K562 (cell line): ENCODE measurements around the gene NACC1. TPM values are rescaled to one million over a fixed set of nuclear protein-coding genes. Genes with fewer than 3 reads are reported as not detected.

ENCODE experiments used
- BDP1 ChIP-seq: IDR thresholded peaks from 3 replicates; pipeline ENCODE4 v1.6.1; 2011; ENCODE audit not compliant: insufficient read length, insufficient read depth
- CREB1 ChIP-seq, 2 experiments: sonication (generic) in 1 of 2; formaldehyde crosslinking in 1 of 2; IDR thresholded peaks; 2 replicates each; pipeline versions ENCODE4 v1.6.1 to v1.8.0; 2012 to 2022; ENCODE audit warnings: inconsistent platforms in 1 of 2, mild to moderate bottlenecking in 1 of 2, missing genetic modification reagents in 1 of 2, moderate library complexity in 1 of 2
- DMBX1 ChIP-seq: fragments of 250-450 bp; sonication (Bioruptor Pico); IDR thresholded peaks from 2 replicates; pipeline ENCODE4 v1.8.0; 2022; ENCODE audit warnings: inconsistent platforms, mild to moderate bottlenecking, moderate library complexity, borderline replicate concordance
- EGR1 ChIP-seq: fragments of 450-650 bp; conservative IDR thresholded peaks from 2 replicates; pipeline ENCODE4 v1.6.1; 2017; ENCODE audit warnings: mild to moderate bottlenecking
- GTF2E2 ChIP-seq: fragments of 200-800 bp; sonication (Bioruptor generic); IDR thresholded peaks from 2 replicates; pipeline ENCODE4 v1.6.1; 2016; ENCODE audit warnings: missing genetic modification characterization, missing compliant biosample characterization
- GTF2F1 ChIP-seq: IDR thresholded peaks from 2 replicates; pipeline ENCODE4 v1.6.1; 2011; ENCODE audit warnings: low read depth, low read length, improper control_type of control experiment
- NR2C1 ChIP-seq, 2 experiments: fragments of 450-650 bp; IDR thresholded peaks; 2 replicates each; pipeline ENCODE4 v1.6.1; 2017; ENCODE audit warnings: mild to moderate bottlenecking in 2 of 2, antibody characterized with exemption in 1 of 2, inconsistent platforms in 1 of 2, missing compliant biosample characterization in 1 of 2, missing genetic modification characterization in 1 of 2
- NR2F6 ChIP-seq: fragments of 450-650 bp; formaldehyde crosslinking; IDR thresholded peaks from 2 replicates; pipeline ENCODE4 v1.4.0; 2020; ENCODE audit warnings: mild to moderate bottlenecking
- PRPF4 ChIP-seq: fragments of 200-400 bp; formaldehyde crosslinking; IDR thresholded peaks from one replicate; pipeline ENCODE4 v1.6.1; 2017; ENCODE audit warnings: low read length, low read depth, mild to moderate bottlenecking; ENCODE audit not compliant: insufficient read depth, poor library complexity, severe bottlenecking
- RNF2 ChIP-seq: sonication (generic); IDR thresholded peaks from 2 replicates; pipeline ENCODE4 v1.6.1; 2016
- SIRT6 ChIP-seq: IDR thresholded peaks from one replicate; pipeline ENCODE4 v1.6.1; 2012; ENCODE audit warnings: low read depth, mild to moderate bottlenecking, control low read depth, inconsistent platforms, low read length, moderate library complexity
- SMARCA5 ChIP-seq: fragments of 450-650 bp; IDR thresholded peaks from 2 replicates; pipeline ENCODE4 v1.6.1; 2016
- SREBF1 ChIP-seq: fragments of 150-350 bp; IDR thresholded peaks from 2 replicates; pipeline ENCODE4 v1.6.1; 2014; ENCODE audit warnings: antibody characterized with exemption, low read depth, low read length, borderline replicate concordance
- polyA plus RNA-seq, 8 experiments: library from polyadenylated mRNA; depleted of rRNA in 4 of 8; stranded (reverse) in 5 of 8; unstranded in 3 of 8; fragments of >200 nt; fragmentation: Nextera tagmentation in 2 of 8; fragmentation: Illumina TruSeq in 1 of 8; extraction: Ambion mirVana in 2 of 8; extraction: Trizol in 1 of 8; gene quantifications; 2 replicates each; pipeline versions ENCODE4 v1.2.1 to v1.2.3, GENCODE V29; 2011 to 2014; ENCODE audit warnings: inconsistent platforms in 1 of 8, missing spikeins in 1 of 8
- total RNA-seq, 7 experiments: library from RNA; depleted of rRNA in 6 of 7; stranded (reverse); fragments of >200 nt in 6 of 7; fragmentation: Illumina TruSeq in 2 of 7; extraction: Trizol in 2 of 7; gene quantifications; 2 replicates each; pipeline versions ENCODE4 v1.2.1 to v1.2.3, GENCODE V29; 2011 to 2021; ENCODE audit warnings: low replicate concordance in 1 of 7
- TF ChIP-seq, protein P1 (sequence below): sonication (generic); formaldehyde crosslinking; IDR thresholded peaks from 2 replicates; pipeline ENCODE4 v1.8.1; 2022; ENCODE audit warnings: missing genetic modification reagents

Gene NACC1
- total and polyA plus RNA-seq, 9 of the 15 experiments (the other 6 are each of a cell fraction or from before 2014, with no cell fraction given) = 0.04 to 96.6 (median 25.8) TPM

DNA sequence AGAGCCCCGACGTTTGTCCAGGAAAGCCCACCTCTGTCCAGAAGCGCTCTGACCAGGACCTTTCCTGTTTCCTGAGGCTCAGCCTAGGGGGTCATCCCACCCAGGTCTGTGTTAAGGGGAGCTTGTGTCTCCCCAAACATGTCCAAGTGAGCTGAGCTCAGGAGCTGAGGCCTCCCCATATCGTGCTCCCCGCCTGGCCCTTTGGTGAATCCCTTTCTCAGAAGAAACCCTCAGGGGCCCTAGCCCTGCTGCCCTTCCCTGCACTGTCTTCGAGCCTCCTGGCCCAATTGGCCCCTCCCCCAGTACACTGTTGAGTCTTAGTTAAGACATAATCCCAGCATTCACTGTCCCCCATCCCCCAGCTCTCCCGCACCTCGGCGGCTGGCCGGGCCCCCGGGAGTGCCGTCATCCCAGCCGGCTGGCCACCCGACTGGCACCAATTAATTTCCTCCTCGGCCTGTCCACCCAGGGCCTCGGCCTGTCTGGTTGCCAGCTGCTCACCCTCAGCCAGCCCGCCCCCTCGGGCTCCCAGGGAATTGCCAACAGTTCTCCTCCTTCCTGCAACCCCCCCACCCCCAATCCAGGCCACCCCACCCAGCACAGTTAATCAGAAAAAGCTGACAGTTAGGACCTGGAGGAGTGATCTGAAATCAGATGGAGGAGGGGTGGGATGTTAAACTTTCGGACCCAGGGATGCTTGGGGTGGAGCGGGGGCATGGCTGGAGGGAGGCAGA lies 45.7 kb downstream of the NACC1 start (continued):
- no peak for TF ChIP-seq GTF2F1
- peak; percentile 47; the same call in 1 of the 2 replicates for TF ChIP-seq DMBX1 (CRISPR knock-in tag)
- no peak; the same call in 1 of the 2 replicates for TF ChIP-seq CREB1 (IDR thresholded peaks at IDR 0.05)
- peak; percentile 29; the same call in 1 of the 2 replicates for TF ChIP-seq CREB1 (CRISPR knock-in tag; IDR thresholded peaks at IDR 0.05)
- no peak for TF ChIP-seq SIRT6
- 0 out of 2 replicates have a peak, but pooled peaks have one; percentile 2 for TF ChIP-seq NR2C1 (IDR thresholded peaks at IDR 0.05)
- no peak for TF ChIP-seq NR2C1 (tag; IDR thresholded peaks at IDR 0.05)
- TF ChIP-seq RNF2 = peak; percentile 43; the same call in 1 of the 2 replicates
- TF ChIP-seq PRPF4 = no peak
- no peak for TF ChIP-seq SREBF1
- TF ChIP-seq BDP1 = no peak
- peak; percentile 53 for TF ChIP-seq GTF2E2 (tag)
- no peak for TF ChIP-seq NR2F6 (CRISPR knock-in tag)
- peak; percentile 23 for TF ChIP-seq EGR1
- TF ChIP-seq SMARCA5 = 0 out of 2 replicates have a peak, but pooled peaks have one; percentile 8
- TF ChIP-seq, protein P1, sequence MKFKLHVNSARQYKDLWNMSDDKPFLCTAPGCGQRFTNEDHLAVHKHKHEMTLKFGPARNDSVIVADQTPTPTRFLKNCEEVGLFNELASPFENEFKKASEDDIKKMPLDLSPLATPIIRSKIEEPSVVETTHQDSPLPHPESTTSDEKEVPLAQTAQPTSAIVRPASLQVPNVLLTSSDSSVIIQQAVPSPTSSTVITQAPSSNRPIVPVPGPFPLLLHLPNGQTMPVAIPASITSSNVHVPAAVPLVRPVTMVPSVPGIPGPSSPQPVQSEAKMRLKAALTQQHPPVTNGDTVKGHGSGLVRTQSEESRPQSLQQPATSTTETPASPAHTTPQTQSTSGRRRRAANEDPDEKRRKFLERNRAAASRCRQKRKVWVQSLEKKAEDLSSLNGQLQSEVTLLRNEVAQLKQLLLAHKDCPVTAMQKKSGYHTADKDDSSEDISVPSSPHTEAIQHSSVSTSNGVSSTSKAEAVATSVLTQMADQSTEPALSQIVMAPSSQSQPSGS (CRISPR knock-in tag) = no peak
